ENCODE data around the gene DNER. TPM values are rescaled to one million over a fixed set of nuclear protein-coding genes. Genes with fewer than 3 reads are reported as not detected.

The DNER gene
- total RNA-seq, 2 donors from 2014 or later, result 2.6 to 6.0 TPM

- DNase-seq (ENCODE audit: low spot score), result no peak
- Histone ChIP-seq H3K36me3 (no peaks in the 10 kb centered on the region), H3K9me3 (no peaks in the 10 kb centered on the region), H3K27ac (no peak overlapping the region), H3K4me1 (replicated peaks) (no peaks in the 10 kb centered on the region), H3K4me3 (no peak overlapping the region), H3K27me3 (replicated peaks; ENCODE audit: insufficient read depth) (no peaks in the 10 kb centered on the region)
- TF ChIP-seq POLR2A (IDR thresholded peaks at IDR 0.05) (no peak), CTCF (IDR thresholded peaks at IDR 0.05) (no peak), POLR2AphosphoS5 (IDR thresholded peaks at IDR 0.05) (no peak)
- intact Hi-C loops (cut with DNase I), result no loop called here
- 28% methylated on average over 9 of the region's 9 CpGs for WGBS
These were observed 79.6 kb downstream of the DNER start for GRCh38 chr2:229634601-229635370.

GRCh38 chr2:229633556-229633955 lies 80.8 kb downstream of the DNER start:
- no peak overlapping the region for H3K4me3 ChIP-seq
- H3K27me3 ChIP-seq (replicated peaks; ENCODE audit: insufficient read depth), result no peaks in the 10 kb centered on the region
- intact Hi-C loops (cut with DNase I), result no loop called here
- no peak overlapping the region for H3K27ac ChIP-seq
- no peak for DNase-seq (ENCODE audit: low spot score)
- WGBS, result 77% methylated on average over 7 of the region's 7 CpGs
- H3K36me3 ChIP-seq, result no peaks in the 10 kb centered on the region
- TF ChIP-seq POLR2AphosphoS5 (IDR thresholded peaks at IDR 0.05) (no peak), POLR2A (IDR thresholded peaks at IDR 0.05) (no peak), CTCF (IDR thresholded peaks at IDR 0.05) (no peak)
- H3K4me1 ChIP-seq (replicated peaks), result no peaks in the 10 kb centered on the region
- no peaks in the 10 kb centered on the region for H3K9me3 ChIP-seq

GRCh38 chr2:229629039-229629438 lies 85.3 kb downstream of the DNER start:
- Histone ChIP-seq H3K27ac (no peak overlapping the region), H3K36me3 (no peaks in the 10 kb centered on the region), H3K9me3 (no peaks in the 10 kb centered on the region), H3K4me1 (replicated peaks) (no peaks in the 10 kb centered on the region), H3K4me3 (no peak overlapping the region), H3K27me3 (replicated peaks; ENCODE audit: insufficient read depth) (no peaks in the 10 kb centered on the region)
- TF ChIP-seq POLR2AphosphoS5 (IDR thresholded peaks at IDR 0.05) (no peak), POLR2A (IDR thresholded peaks at IDR 0.05) (no peak), CTCF (IDR thresholded peaks at IDR 0.05) (no peak)
- intact Hi-C loops (cut with DNase I), result no loop called here
- no peak for DNase-seq (ENCODE audit: low spot score)

- Histone ChIP-seq H3K27ac (no peak overlapping the region), H3K9me3 (no peaks in the 10 kb centered on the region), H3K36me3 (no peaks in the 10 kb centered on the region), H3K4me1 (replicated peaks) (no peaks in the 10 kb centered on the region), H3K4me3 (no peak overlapping the region), H3K27me3 (replicated peaks; ENCODE audit: insufficient read depth) (no peaks in the 10 kb centered on the region)
- intact Hi-C loops (cut with DNase I), result no loop called here
- DNase-seq (ENCODE audit: low spot score), result no peak
- TF ChIP-seq POLR2AphosphoS5 (IDR thresholded peaks at IDR 0.05) (no peak), CTCF (IDR thresholded peaks at IDR 0.05) (no peak), POLR2A (IDR thresholded peaks at IDR 0.05) (no peak)
- 74% methylated on average over 3 of the region's 3 CpGs for WGBS
These were observed 86.6 kb downstream of the DNER start for GRCh38 chr2:229627728-229628127.
